HG03064 (cell line): ENCODE results near the gene CYBB.
"Not testable (repeated sequence)": the region's sequence is repeated elsewhere in the genome, so short reads cannot be mapped to it uniquely, and the experiment has no call there.

Experiments
- ATAC-seq: cut with Tn5 transposase; IDR thresholded peaks from one replicate; pipeline ENCODE4 v1.9.1; 2021; ENCODE audit warnings: low read depth; ENCODE audit not compliant: unreplicated experiment

The CYBB gene

GRCh38 chrX:37779857-37780256, at the start of gene CYBB:
Gene CYBB, plus strand, starts transcription at chrX:37780059. Its CDS starts 19 bp downstream, at chrX:37780078.
- ATAC-seq, result no peak

GRCh38 chrX:37745354-37745753, 34.5 kb upstream of the CYBB start:
- ATAC-seq, result peak; percentile 57

GRCh38 chrX:37745835-37746217, 34.0 kb upstream of the CYBB start:
- ATAC-seq, result peak; percentile 38

- ATAC-seq, result peak; percentile 89
Observed at GRCh38 chrX:37746218-37746941, 33.5 kb upstream of the CYBB start.

GRCh38 chrX:37746951-37747350, 32.9 kb upstream of the CYBB start:
- ATAC-seq, result no peak

GRCh38 chrX:37752281-37752680, 27.6 kb upstream of the CYBB start:
- no peak for ATAC-seq

GRCh38 chrX:37752936-37753335, 26.9 kb upstream of the CYBB start:
- no peak for ATAC-seq

- ATAC-seq, result no peak
Observed at GRCh38 chrX:37753384-37753783, 26.5 kb upstream of the CYBB start.

- no peak for ATAC-seq
Observed at GRCh38 chrX:37754516-37754915, 25.3 kb upstream of the CYBB start.

- ATAC-seq, result no peak
Observed at GRCh38 chrX:37755025-37755424, 24.8 kb upstream of the CYBB start.

GRCh38 chrX:37757082-37757481, 22.8 kb upstream of the CYBB start:
- no peak for ATAC-seq

- ATAC-seq, result no peak
Observed at GRCh38 chrX:37759351-37759750, 20.5 kb upstream of the CYBB start.

- no peak for ATAC-seq
Observed at GRCh38 chrX:37759878-37760418, 19.9 kb upstream of the CYBB start.

- ATAC-seq, result no peak
Observed at GRCh38 chrX:37763400-37763799, 16.5 kb upstream of the CYBB start.

GRCh38 chrX:37765507-37765906, 14.4 kb upstream of the CYBB start:
- no peak for ATAC-seq

- ATAC-seq, result no peak
Observed at GRCh38 chrX:37767430-37767829, 12.4 kb upstream of the CYBB start.

- not testable (repeated sequence) for ATAC-seq
Observed at GRCh38 chrX:37768866-37769265, 11.0 kb upstream of the CYBB start.

GRCh38 chrX:37776283-37776986, 3.4 kb upstream of the CYBB start:
- ATAC-seq, result peak; percentile 66

- peak; percentile 38 for ATAC-seq
Observed at GRCh38 chrX:37776987-37777325, 2.9 kb upstream of the CYBB start.

GRCh38 chrX:37781081-37781480, 1.2 kb downstream of the CYBB start:
- ATAC-seq, result no peak

GRCh38 chrX:37781814-37782213, 2.0 kb downstream of the CYBB start:
- no peak for ATAC-seq

GRCh38 chrX:37782359-37782758, 2.5 kb downstream of the CYBB start:
- no peak for ATAC-seq
